HCT116 (cell line): ENCODE measurements around the gene MKNK1. TPM values are rescaled to one million over a fixed set of nuclear protein-coding genes. Genes with fewer than 3 reads are reported as not detected.
A peak's percentile ranks its signal among the peaks of the same experiment; 100 is the strongest.

Source experiments
- ATAC-seq: fragments of 200-7000 bp; cut with Tn5 transposase; 2 replicates; pipeline ENCODE4 v1.9.1; 2020; ENCODE audit warnings: mild to moderate bottlenecking, moderate library complexity
- BruUV-seq: library from RNA; stranded (reverse); fragments of 400-500 nt; replicated peaks from 2 replicates; lab custom pipeline; 2021; lab: Mats Ljungman, UMichigan
- CTCF ChIA-PET: fragments of 300-600 bp; sonication (Branson Sonifier 250); formaldehyde crosslinking; loops from one replicate; lab custom pipeline; 2021; ENCODE audit warnings: antibody characterized with exemption; lab: Charles Lee
- POLR2A ChIA-PET: fragments of 300-600, 350-600 bp; sonication (Branson Sonifier 250); formaldehyde crosslinking; loops from one replicate; lab custom pipeline; 2021; ENCODE audit warnings: antibody characterized with exemption; lab: Charles Lee
- RAD21 ChIA-PET, 2 experiments: fragments of 300-600 bp; sonication (Branson Sonifier 250); formaldehyde crosslinking; loops; one replicate each; lab custom pipeline; 2023; ENCODE audit warnings: low total read pairs in 2 of 2; ENCODE audit not compliant: uncharacterized antibody in 2 of 2, unreplicated experiment in 2 of 2, low non-redundant PET in 1 of 2; lab: Charles Lee
- DNase-seq: peaks from one replicate; pipeline ENCODE4 v3.0.0-alpha.2; 2010; ENCODE audit warnings: low read depth, low spot score
- H2AFZ ChIP-seq: fragments of 200-600 bp; shearing (Covaris generic), sonication (generic); 2 replicates; pipeline ENCODE4 v1.6.1; 2017; ENCODE audit warnings: low read depth, mixed run types, mixed read lengths, antibody characterized with exemption, low read length; ENCODE audit not compliant: poor library complexity, severe bottlenecking
- H3K27ac ChIP-seq: 2 replicates; pipeline ENCODE4 v1.5.1; 2012; ENCODE audit warnings: low read depth, low read length
- H3K27me3 ChIP-seq: fragments of 200-600 bp; sonication (generic); 2 replicates; pipeline ENCODE4 v1.6.1; 2016; ENCODE audit warnings: mixed run types, low read length, mixed read lengths; ENCODE audit not compliant: insufficient read depth
- H3K36me3 ChIP-seq, 2 experiments: fragments of 200-500 bp in 1 of 2; fragments of 200-600 bp in 1 of 2; sonication (Bioruptor generic) in 1 of 2; sonication (generic) in 1 of 2; 2 replicates each; pipeline versions ENCODE4 v1.5.1 to v1.6.1; 2014 to 2016; ENCODE audit warnings: low read length in 2 of 2, inconsistent platforms in 1 of 2, mixed read lengths in 1 of 2, mixed run types in 1 of 2; ENCODE audit not compliant: insufficient read depth in 2 of 2, control insufficient read depth in 1 of 2
- H3K4me1 ChIP-seq, 2 experiments: fragments of 200-600 bp in 1 of 2; sonication (generic) in 1 of 2; 2 replicates each; pipeline versions ENCODE4 v1.5.1 to v1.6.1; 2012 to 2017; ENCODE audit warnings: low read length in 2 of 2, inconsistent platforms in 1 of 2, mild to moderate bottlenecking in 1 of 2, mixed read lengths in 1 of 2, mixed run types in 1 of 2, moderate library complexity in 1 of 2; ENCODE audit not compliant: insufficient read depth in 2 of 2, control insufficient read depth in 1 of 2
- H3K4me2 ChIP-seq: fragments of 200-600 bp; sonication (generic); 2 replicates; pipeline ENCODE4 v1.6.1; 2017; ENCODE audit warnings: mixed run types, low read length, mixed read lengths
- H3K4me3 ChIP-seq, 2 experiments: fragments of 200-600 bp in 1 of 2; sonication (generic) in 1 of 2; replicated peaks in 1 of 2; 2 replicates each; pipeline ENCODE4 v1.5.1; 2011 to 2016; ENCODE audit warnings: low read length in 2 of 2, control low read depth in 1 of 2, low read depth in 1 of 2, mild to moderate bottlenecking in 1 of 2, mixed read lengths in 1 of 2, mixed run types in 1 of 2
- H3K79me2 ChIP-seq: fragments of 200-600 bp; sonication (generic); 2 replicates; pipeline ENCODE4 v1.6.1; 2017; ENCODE audit warnings: mild to moderate bottlenecking, mixed run types, low read length, moderate library complexity, mixed read lengths; ENCODE audit not compliant: insufficient read depth
- H3K9ac ChIP-seq: fragments of 200-600 bp; sonication (generic); 2 replicates; pipeline ENCODE4 v1.6.1; 2016; ENCODE audit warnings: low read length, mixed read lengths
- H3K9me2 ChIP-seq: fragments of 200-600 bp; sonication (generic), shearing (Covaris generic); 2 replicates; pipeline ENCODE4 v1.6.1; 2017; ENCODE audit warnings: mixed run types, mild to moderate bottlenecking, moderate library complexity; ENCODE audit not compliant: insufficient read depth
- H3K9me3 ChIP-seq, 2 experiments: fragments of 200-500 bp in 1 of 2; fragments of 200-600 bp in 1 of 2; sonication (Bioruptor generic) in 1 of 2; sonication (generic) in 1 of 2; 2 replicates each; pipeline ENCODE4 v1.6.1; 2014 to 2017; ENCODE audit warnings: low read length in 2 of 2, mixed read lengths in 2 of 2, inconsistent platforms in 1 of 2, low read depth in 1 of 2, mild to moderate bottlenecking in 1 of 2, mixed run types in 1 of 2, moderate library complexity in 1 of 2; ENCODE audit not compliant: control insufficient read depth in 1 of 2, insufficient read depth in 1 of 2
- H4K20me1 ChIP-seq: fragments of 200-600 bp; sonication (generic), shearing (Covaris generic); 2 replicates; pipeline ENCODE4 v1.6.1; 2017; ENCODE audit warnings: mixed run types, mild to moderate bottlenecking, moderate library complexity; ENCODE audit not compliant: insufficient read depth
- CBX3 ChIP-seq: IDR thresholded peaks from 2 replicates; pipeline ENCODE4 v1.6.1; 2012; ENCODE audit warnings: low read depth
- CEBPB ChIP-seq: IDR thresholded peaks from 2 replicates; pipeline ENCODE4 v1.6.1; 2012; ENCODE audit warnings: low read depth
- EGR1 ChIP-seq: IDR thresholded peaks from 2 replicates; pipeline ENCODE4 v1.6.1; 2012; ENCODE audit warnings: low read depth
- ELF1 ChIP-seq: IDR thresholded peaks from 2 replicates; pipeline ENCODE4 v1.6.1; 2012; ENCODE audit warnings: low read depth, borderline replicate concordance
- EZH2 ChIP-seq: fragments of 200-600 bp; sonication (generic); IDR thresholded peaks from 2 replicates; pipeline ENCODE4 v1.6.1; 2017; ENCODE audit warnings: antibody characterized with exemption, mixed run types
- FOSL1 ChIP-seq: IDR thresholded peaks from 2 replicates; pipeline ENCODE4 v1.6.1; 2012; ENCODE audit warnings: low read depth
- JUND ChIP-seq: IDR thresholded peaks from 2 replicates; pipeline ENCODE4 v1.6.1; 2012
- POLR2A ChIP-seq: IDR thresholded peaks from 2 replicates; pipeline ENCODE4 v1.7.0; 2011; ENCODE audit warnings: borderline replicate concordance; ENCODE audit not compliant: insufficient read depth, insufficient read length; ENCODE audit errors: extremely low read depth
- POLR2AphosphoS5 ChIP-seq: IDR thresholded peaks from 2 replicates; pipeline ENCODE4 v1.6.1; 2011; ENCODE audit warnings: mild to moderate bottlenecking, low read depth, low read length, moderate library complexity
- RAD21 ChIP-seq: IDR thresholded peaks from 2 replicates; pipeline ENCODE4 v1.6.1; 2012; ENCODE audit warnings: low read depth, mild to moderate bottlenecking
- SIN3A ChIP-seq: IDR thresholded peaks from 2 replicates; pipeline ENCODE4 v1.6.1; 2012; ENCODE audit warnings: low read depth
- SP1 ChIP-seq: IDR thresholded peaks from 2 replicates; pipeline ENCODE4 v1.6.1; 2012; ENCODE audit warnings: low read depth
- ZFX ChIP-seq: fragments of 450-650 bp; IDR thresholded peaks from 2 replicates; pipeline ENCODE4 v1.6.1; 2017
- intact Hi-C: fragments of 100-400 bp; cut with micrococcal nuclease; formaldehyde crosslinking; loops from 2 replicates; pipeline ENCODE4 v1.10.0; 2022
- total RNA-seq: library from RNA; stranded (reverse); gene quantifications from one replicate; pipeline ENCODE4 v1.2.1, GENCODE V29; 2021; ENCODE audit not compliant: unreplicated experiment
- TF ChIP-seq, protein P1 (sequence below): IDR thresholded peaks from 2 replicates; pipeline ENCODE4 v1.6.1; 2012
- TF ChIP-seq, protein P2 (sequence below): IDR thresholded peaks from 2 replicates; pipeline ENCODE4 v1.6.1; 2012; ENCODE audit warnings: low read depth
- TF ChIP-seq, protein P3 (sequence below): IDR thresholded peaks from 2 replicates; pipeline ENCODE4 v1.6.1; 2011; ENCODE audit warnings: mild to moderate bottlenecking, low read length, moderate library complexity; ENCODE audit not compliant: insufficient replicate concordance; ENCODE audit errors: extremely low read depth

Gene MKNK1
- total RNA-seq, 1 experiment from 2014 or later, result 30.9 TPM

DNA sequence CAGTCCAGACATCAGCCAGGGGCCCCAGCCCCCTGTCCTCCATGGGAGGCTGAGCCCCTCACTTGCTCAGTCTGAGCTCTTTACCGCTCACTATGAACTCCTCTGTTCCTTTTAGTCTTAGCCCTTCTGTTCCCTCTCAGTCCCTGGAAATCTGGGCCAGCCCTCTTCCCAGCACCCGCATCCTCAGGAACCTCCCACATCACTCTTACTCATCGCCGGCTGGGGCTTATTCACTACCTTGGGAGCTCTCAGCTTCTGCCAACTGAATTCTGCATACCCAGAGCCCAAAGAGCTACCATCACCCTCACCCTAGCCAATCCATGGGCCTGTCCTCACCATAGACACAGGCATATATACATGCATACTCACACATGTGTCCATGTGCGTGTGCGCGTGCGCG is 64.1 kb downstream of the MKNK1 start:
- no peak overlapping the region for H2AFZ ChIP-seq
- H3K4me1 ChIP-seq, result peaks cover 2 to 15% of the 10 kb centered on the region in 2 experiments; a peak in 3 of 4 replicates
- no peak overlapping the region for H3K4me3 ChIP-seq
- RAD21 ChIA-PET, result interaction anchor here in 1 of 2 experiments (1.5 kb wide), 1 partner anchor 93 kb away, joined by 3 read pairs; no protein-coding TSS in a partner anchor
- no peaks in the 10 kb centered on the region for H3K36me3 ChIP-seq
- no peaks in the 10 kb centered on the region for H3K9me3 ChIP-seq
- H3K4me2 ChIP-seq, result peak overlapping the region; percentile 20; the same call in 1 of the 2 replicates
- no peaks in the 10 kb centered on the region for H3K9me2 ChIP-seq
- no peak for TF ChIP-seq EZH2
- TF ChIP-seq, protein P1, sequence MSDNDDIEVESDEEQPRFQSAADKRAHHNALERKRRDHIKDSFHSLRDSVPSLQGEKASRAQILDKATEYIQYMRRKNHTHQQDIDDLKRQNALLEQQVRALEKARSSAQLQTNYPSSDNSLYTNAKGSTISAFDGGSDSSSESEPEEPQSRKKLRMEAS, result no peak
- 0 out of 2 replicates have a peak, but pooled peaks cover 3% of the 10 kb centered on the region for H3K27me3 ChIP-seq
- BruUV-seq, result no TSS peak
- no peaks in the 10 kb centered on the region for H3K79me2 ChIP-seq
- ATAC-seq, result peak; percentile 50
- no peaks in the 10 kb centered on the region for H4K20me1 ChIP-seq
- POLR2A ChIA-PET, result no interaction called here
- H3K9ac ChIP-seq, result no peak overlapping the region
- intact Hi-C loops, result loop anchor here (5.0 kb wide), 1 partner anchor 187 kb away; no protein-coding TSS in a partner anchor
- no peak overlapping the region for H3K27ac ChIP-seq
- no peak for DNase-seq
- CTCF ChIA-PET, result interaction anchor here (1.4 to 3.0 kb wide), 2 partner anchors 8 to 98 kb away, joined by 5 to 8 read pairs; no protein-coding TSS in a partner anchor

DNA sequence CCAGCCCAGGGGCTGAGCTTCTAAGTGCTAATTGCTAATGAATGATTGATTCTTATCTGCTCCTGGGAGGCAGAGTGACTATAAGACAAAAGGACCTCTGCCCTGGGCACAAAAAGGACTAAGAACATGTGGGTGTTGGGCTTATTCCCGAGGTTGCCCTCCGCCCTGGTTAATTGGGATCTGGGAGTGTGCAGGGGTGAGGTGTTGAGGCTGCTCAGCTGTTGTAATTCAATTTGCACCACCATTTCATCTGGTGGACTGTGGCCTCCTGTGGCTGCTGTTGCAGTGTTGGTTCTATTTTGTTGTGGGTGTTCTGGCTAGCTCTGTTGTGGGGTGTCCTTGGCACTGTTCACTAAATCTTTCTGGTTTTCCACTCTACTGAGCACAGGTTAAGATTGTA is 65.9 kb downstream of the MKNK1 start:
- Histone ChIP-seq H3K9ac (no peak overlapping the region), H4K20me1 (no peaks in the 10 kb centered on the region), H3K9me3 (no peaks in the 10 kb centered on the region), H3K9me2 (no peaks in the 10 kb centered on the region), H3K4me3 (no peak overlapping the region), H3K27me3 (0 out of 2 replicates have a peak, but pooled peaks cover 3% of the 10 kb centered on the region), H3K4me1 (peaks cover 2 to 15% of the 10 kb centered on the region in 2 experiments; a peak in 3 of 4 replicates), H3K27ac (no peak overlapping the region), H2AFZ (no peak overlapping the region), H3K79me2 (no peaks in the 10 kb centered on the region), H3K4me2 (no peak overlapping the region), H3K36me3 (no peaks in the 10 kb centered on the region)
- RAD21 ChIA-PET, result no interaction called here
- ATAC-seq (no peak), DNase-seq (no peak)
- POLR2A ChIA-PET, result no interaction called here
- intact Hi-C loops, result loop anchor here (5.0 kb wide), 1 partner anchor 189 kb away; no protein-coding TSS in a partner anchor
- no TSS peak for BruUV-seq
- CTCF ChIA-PET, result interaction anchor here (3.0 kb wide), 1 partner anchor 10 kb away, joined by 8 read pairs; no protein-coding TSS in a partner anchor
- no peak for TF ChIP-seq FOSL1
- no peak for TF ChIP-seq CBX3
- TF ChIP-seq EGR1, result no peak
- TF ChIP-seq JUND, result no peak
- no peak for TF ChIP-seq ELF1
- TF ChIP-seq, protein P1, result no peak
- TF ChIP-seq POLR2A, result no peak
- no peak for TF ChIP-seq POLR2AphosphoS5
- no peak for TF ChIP-seq CEBPB
- TF ChIP-seq SP1, result no peak
- no peak for TF ChIP-seq ZFX
- TF ChIP-seq SIN3A, result no peak
- TF ChIP-seq, protein P2, sequence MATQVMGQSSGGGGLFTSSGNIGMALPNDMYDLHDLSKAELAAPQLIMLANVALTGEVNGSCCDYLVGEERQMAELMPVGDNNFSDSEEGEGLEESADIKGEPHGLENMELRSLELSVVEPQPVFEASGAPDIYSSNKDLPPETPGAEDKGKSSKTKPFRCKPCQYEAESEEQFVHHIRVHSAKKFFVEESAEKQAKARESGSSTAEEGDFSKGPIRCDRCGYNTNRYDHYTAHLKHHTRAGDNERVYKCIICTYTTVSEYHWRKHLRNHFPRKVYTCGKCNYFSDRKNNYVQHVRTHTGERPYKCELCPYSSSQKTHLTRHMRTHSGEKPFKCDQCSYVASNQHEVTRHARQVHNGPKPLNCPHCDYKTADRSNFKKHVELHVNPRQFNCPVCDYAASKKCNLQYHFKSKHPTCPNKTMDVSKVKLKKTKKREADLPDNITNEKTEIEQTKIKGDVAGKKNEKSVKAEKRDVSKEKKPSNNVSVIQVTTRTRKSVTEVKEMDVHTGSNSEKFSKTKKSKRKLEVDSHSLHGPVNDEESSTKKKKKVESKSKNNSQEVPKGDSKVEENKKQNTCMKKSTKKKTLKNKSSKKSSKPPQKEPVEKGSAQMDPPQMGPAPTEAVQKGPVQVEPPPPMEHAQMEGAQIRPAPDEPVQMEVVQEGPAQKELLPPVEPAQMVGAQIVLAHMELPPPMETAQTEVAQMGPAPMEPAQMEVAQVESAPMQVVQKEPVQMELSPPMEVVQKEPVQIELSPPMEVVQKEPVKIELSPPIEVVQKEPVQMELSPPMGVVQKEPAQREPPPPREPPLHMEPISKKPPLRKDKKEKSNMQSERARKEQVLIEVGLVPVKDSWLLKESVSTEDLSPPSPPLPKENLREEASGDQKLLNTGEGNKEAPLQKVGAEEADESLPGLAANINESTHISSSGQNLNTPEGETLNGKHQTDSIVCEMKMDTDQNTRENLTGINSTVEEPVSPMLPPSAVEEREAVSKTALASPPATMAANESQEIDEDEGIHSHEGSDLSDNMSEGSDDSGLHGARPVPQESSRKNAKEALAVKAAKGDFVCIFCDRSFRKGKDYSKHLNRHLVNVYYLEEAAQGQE, result no peak
- TF ChIP-seq EZH2, result no peak
- TF ChIP-seq, protein P3, sequence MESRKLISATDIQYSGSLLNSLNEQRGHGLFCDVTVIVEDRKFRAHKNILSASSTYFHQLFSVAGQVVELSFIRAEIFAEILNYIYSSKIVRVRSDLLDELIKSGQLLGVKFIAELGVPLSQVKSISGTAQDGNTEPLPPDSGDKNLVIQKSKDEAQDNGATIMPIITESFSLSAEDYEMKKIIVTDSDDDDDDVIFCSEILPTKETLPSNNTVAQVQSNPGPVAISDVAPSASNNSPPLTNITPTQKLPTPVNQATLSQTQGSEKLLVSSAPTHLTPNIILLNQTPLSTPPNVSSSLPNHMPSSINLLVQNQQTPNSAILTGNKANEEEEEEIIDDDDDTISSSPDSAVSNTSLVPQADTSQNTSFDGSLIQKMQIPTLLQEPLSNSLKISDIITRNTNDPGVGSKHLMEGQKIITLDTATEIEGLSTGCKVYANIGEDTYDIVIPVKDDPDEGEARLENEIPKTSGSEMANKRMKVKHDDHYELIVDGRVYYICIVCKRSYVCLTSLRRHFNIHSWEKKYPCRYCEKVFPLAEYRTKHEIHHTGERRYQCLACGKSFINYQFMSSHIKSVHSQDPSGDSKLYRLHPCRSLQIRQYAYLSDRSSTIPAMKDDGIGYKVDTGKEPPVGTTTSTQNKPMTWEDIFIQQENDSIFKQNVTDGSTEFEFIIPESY, result no peak
- no peak for TF ChIP-seq RAD21
